Measurements from ENCODE around the gene C22orf39.

The C22orf39 gene

DNA sequence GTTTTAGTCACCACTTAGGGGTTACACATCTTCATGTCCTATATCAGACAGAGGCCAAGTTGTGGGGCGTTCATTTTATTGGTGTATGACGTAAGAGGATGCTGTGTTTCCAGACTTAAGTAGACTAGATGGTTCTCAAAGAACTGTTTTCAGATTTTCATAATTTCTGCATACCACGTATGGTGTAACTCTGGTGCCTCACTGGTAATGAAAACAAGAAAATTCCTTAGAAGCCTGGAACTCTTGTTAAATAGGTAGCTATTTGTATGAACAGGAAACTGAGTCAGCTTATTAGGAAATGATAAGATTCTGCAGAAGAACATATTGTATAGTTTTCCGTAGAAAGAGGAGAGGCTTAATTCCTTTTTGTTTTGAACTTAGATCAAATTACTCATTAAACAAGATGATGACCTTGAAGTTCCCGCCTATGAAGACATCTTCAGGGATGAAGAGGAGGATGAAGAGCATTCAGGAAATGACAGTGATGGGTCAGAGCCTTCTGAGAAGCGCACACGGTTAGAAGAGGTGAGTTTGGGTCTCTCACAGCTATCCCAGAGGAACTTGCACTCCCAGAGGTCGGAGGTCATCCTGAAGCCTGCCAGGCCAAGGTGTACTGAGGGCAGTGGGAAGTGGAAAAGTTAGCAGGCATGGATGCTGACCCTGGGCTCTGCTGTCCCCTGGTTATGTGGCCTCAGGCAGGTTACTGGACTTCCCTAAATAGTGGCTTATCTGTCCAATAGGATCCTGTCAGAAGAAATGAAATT lies 36.2 kb upstream of the C22orf39 start:
- FAIRE-seq: no peak
- no peak for TF ChIP-seq POLR2AphosphoS5 (IDR thresholded peaks at IDR 0.05; ENCODE audit: low read depth, low read length)
- TF ChIP-seq POLR2A (IDR thresholded peaks at IDR 0.05; ENCODE audit: low read depth, low read length): no peak
- no peak for TF ChIP-seq TAF1 (IDR thresholded peaks at IDR 0.05; ENCODE audit: borderline replicate concordance, low read depth, low read length)
- no peak for DNase-seq (ENCODE audit: insufficient read length)

DNA sequence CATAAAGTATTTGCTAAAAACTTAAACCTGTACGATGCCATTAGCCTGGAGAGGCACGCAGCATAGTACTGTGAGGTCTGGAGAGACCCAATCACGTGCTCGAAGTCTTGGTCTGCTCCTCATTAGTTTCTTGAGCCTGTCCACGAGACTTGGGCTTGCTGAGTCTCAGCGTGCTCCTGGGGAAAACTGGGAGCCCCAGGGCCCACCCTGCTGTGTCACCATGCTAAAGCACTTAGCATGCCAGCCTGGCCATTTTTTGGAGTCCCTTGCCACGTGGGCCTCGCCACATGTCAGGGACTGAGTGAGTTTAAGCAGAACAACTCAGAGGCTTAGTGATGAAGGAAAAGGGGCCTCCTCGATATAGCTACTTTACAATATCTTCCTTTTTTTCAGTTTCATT lies 34.8 kb upstream of the C22orf39 start:
- TF ChIP-seq TAF1 (IDR thresholded peaks at IDR 0.05; ENCODE audit: borderline replicate concordance, low read depth, low read length) (no peak), POLR2AphosphoS5 (IDR thresholded peaks at IDR 0.05; ENCODE audit: low read depth, low read length) (no peak), POLR2A (IDR thresholded peaks at IDR 0.05; ENCODE audit: low read depth, low read length) (no peak)
- no peak for FAIRE-seq

DNA sequence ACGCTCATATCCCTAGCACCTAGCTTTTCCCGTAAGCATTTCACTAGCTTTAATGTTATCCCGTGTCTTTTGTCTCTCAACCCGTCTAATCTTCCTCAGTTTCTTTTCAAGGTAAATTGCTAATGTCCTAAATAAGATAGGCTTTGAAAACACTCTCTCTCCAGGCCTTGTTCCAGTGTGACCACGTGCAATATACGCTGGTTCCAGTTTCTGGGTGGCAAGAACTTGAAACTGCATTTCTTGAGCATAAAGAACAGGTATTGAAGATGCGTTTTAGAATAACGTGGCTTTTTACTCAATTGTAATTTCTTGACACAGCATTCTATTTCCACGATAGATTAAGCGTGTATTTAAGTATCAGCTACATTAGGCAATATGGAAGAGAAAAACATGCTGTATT lies 33.3 kb upstream of the C22orf39 start:
- FAIRE-seq (no peak), DNase-seq (ENCODE audit: insufficient read length) (no peak)
- TF ChIP-seq TAF1 (IDR thresholded peaks at IDR 0.05; ENCODE audit: borderline replicate concordance, low read depth, low read length) (no peak), POLR2AphosphoS5 (IDR thresholded peaks at IDR 0.05; ENCODE audit: low read depth, low read length) (no peak), POLR2A (IDR thresholded peaks at IDR 0.05; ENCODE audit: low read depth, low read length) (no peak)

More for the DNA sequence above, 34.8 kb upstream of the C22orf39 start:
- DNase-seq (ENCODE audit: insufficient read length): no peak

DNA sequence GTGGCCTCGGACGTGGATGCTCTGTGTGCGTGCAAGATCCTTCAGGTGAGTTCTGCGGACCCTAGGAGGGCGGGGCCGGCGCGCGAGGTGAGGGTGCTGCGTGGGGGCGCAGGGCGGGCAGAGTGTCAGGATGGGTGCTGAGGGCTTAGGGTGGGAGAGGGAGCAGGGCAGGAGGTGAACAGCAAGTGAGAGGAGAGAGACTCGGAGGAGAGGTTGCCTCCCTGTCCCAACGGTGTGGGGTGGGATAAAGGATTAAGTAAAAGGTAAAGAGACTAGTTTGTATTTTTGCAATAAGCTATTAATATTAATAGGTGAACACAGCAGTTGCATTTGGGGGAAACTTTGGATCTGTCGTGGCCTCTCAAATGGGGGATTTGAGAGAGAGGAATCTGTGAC lies 32.7 kb upstream of the C22orf39 start:
- no peak for DNase-seq (ENCODE audit: insufficient read length)
- TF ChIP-seq POLR2AphosphoS5 (IDR thresholded peaks at IDR 0.05; ENCODE audit: low read depth, low read length): no peak
- no peak for TF ChIP-seq POLR2A (IDR thresholded peaks at IDR 0.05; ENCODE audit: low read depth, low read length)
- no peak for TF ChIP-seq TAF1 (IDR thresholded peaks at IDR 0.05; ENCODE audit: borderline replicate concordance, low read depth, low read length)
- no peak for FAIRE-seq

DNA sequence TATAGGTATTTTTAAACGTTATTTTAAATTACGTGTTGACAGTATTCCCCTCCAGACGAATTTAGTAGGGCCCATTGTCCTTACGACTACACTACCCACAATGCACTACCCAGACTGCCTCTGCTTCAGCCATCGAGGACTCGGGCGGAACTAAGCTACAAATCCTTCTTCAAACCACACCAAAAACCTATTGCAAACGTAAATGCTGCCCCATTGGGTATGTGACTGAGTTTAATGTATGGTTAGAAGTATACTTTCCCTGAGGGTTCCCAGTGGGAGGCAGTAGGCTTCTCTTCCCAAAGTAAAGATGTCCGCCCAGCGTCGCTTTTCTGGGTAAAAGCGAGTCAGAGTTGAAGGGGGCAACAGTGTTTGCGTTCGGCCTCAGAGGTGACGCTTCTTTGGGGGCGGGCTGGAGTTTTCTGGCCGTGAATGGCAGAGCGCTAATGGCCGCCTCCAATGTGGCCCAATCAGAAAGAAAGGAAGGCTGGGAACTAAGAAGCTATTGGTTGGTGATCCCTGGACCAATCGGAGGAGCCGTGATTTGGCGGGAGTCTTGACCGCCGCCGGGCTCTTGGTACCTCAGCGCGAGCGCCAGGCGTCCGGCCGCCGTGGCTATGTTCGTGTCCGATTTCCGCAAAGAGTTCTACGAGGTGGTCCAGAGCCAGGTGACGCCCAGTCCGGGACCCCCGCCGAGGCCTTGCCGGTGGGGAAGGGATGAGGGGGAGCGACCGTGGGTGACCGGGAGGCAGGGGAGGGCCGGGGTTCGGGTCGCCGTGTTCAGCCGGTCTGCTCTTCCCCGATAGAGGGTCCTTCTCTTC lies 32.1 kb upstream of the C22orf39 start, which contains the start of gene CDC45:
CDC45 (plus strand) TSS at position 566 of the 818 bp plus-strand sequence; CDS start at position 615, 49 bp downstream.
- TF ChIP-seq POLR2AphosphoS5 (IDR thresholded peaks at IDR 0.05; ENCODE audit: low read depth, low read length): 0 out of 2 replicates have a peak, but pooled peaks have one; percentile 37
- 0 out of 2 replicates have a peak, but pooled peaks have one; percentile 41 for TF ChIP-seq TAF1 (IDR thresholded peaks at IDR 0.05; ENCODE audit: borderline replicate concordance, low read depth, low read length)
- TF ChIP-seq POLR2A (IDR thresholded peaks at IDR 0.05; ENCODE audit: low read depth, low read length): peak; percentile 66; the same call in 1 of the 2 replicates
- DNase-seq (ENCODE audit: insufficient read length): peak; percentile 89
- peak; percentile 93 for FAIRE-seq

DNA sequence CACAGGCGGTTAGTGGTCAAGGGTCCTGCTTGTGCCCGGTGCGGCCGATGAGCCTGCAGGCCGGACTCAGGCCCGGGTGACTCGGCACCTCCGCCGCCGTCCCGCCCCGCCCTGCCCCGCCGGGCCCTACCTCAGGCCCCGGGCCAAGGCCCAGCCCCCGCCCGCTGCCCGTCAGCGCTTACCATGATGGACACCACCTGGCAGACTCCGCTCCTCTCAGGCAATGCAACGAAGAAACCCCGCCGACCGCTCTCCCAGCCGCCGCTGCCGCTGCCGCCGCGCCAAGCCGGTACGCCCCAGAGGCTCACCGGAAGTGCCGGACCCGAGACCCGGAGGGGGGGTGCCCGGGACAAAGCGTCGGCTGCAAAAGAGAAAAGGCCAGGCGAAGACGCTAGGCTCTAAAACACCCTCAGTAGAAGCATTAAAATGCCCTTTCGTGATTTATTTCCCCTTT lies 31.4 kb upstream of the C22orf39 start, which contains the start of gene UFD1:
UFD1 (minus strand) TSS at position 293 of the 454 bp plus-strand sequence; CDS start at position 185, 108 bp downstream.
- DNase-seq (ENCODE audit: insufficient read length) (peak; percentile 73), FAIRE-seq (no peak)
- peak; percentile 64; the same call in 1 of the 2 replicates for TF ChIP-seq POLR2A (IDR thresholded peaks at IDR 0.05; ENCODE audit: low read depth, low read length)
- TF ChIP-seq POLR2AphosphoS5 (IDR thresholded peaks at IDR 0.05; ENCODE audit: low read depth, low read length): peak; percentile 58; the same call in 1 of the 2 replicates
- peak; percentile 73 for TF ChIP-seq TAF1 (IDR thresholded peaks at IDR 0.05; ENCODE audit: borderline replicate concordance, low read depth, low read length)

DNA sequence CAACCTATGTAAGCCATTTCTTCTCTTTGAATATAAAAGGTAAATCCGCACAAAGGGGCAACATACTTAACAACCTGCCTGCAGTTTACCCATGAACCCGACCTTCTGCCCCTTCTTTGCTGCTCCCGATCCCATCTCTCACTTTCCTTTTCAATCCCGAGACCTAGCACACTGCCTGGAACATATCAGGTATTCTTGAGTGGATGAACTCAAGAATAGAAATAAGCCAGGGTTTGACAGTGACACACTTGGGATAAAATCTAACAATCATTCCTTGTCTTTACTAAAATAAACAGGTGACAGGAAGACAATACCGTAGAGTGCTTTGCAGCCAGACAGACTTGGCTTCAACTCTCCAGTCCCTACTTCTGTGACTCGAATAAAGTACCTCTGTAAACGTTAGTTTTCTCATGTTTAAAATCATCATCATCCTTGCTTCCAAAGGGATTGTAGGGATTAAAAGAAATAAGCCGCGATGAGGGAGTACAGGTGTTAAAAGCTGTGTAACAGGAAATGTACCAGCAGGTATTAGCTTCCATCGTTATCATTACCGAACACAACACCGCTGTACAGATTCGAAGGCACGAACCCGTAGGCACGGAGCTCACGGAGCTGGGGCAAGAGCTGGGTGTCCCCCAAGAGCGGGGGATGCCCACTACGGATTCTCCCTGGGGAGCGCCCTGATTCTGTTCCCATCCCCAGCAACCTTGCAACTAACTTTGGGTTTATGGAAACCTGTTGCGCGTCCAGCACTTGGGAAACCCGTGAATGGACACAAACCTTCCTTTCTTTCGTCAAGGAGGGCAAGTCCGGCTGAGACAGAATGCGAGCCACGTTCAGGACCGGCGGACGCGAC lies 30.8 kb upstream of the C22orf39 start:
- TF ChIP-seq POLR2AphosphoS5 (IDR thresholded peaks at IDR 0.05; ENCODE audit: low read depth, low read length): no peak
- no peak for TF ChIP-seq POLR2A (IDR thresholded peaks at IDR 0.05; ENCODE audit: low read depth, low read length)
- no peak for TF ChIP-seq TAF1 (IDR thresholded peaks at IDR 0.05; ENCODE audit: borderline replicate concordance, low read depth, low read length)
- FAIRE-seq: peak; percentile 73

DNA sequence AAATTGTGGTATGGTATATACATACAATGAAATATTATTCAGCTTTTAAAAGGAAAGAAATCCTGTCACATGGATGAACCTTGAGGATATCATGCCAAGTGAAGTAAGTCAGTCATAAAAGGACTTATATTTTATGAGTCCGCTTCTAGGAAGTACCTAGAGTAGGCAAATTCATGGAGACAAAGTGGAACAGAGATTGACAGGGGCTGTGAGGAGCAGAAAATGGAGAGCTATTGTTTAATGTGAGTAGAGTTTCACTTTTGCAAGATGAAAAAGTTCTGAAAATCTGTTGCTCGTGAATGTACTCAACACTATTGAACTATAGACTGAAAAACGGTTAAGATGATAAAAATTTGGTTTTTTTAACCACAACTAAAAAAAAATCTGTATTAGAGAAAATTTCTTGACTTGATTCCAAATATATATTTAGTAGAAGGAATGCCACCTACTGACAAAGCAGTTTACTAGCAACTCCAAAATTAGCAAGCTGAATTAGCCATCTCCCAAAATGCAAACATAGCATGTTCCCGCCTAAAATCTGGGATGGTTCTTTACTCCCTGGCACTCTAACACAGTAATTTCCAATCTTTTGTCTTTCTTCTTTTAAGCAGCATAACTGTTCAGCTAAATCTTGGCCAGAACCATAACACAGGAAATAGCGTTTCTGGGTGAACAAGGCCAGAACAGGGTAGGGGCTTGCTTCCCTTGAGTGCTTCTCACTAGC lies 30.0 kb upstream of the C22orf39 start:
- DNase-seq (ENCODE audit: insufficient read length): no peak
- no peak for FAIRE-seq
- TF ChIP-seq TAF1 (IDR thresholded peaks at IDR 0.05; ENCODE audit: borderline replicate concordance, low read depth, low read length) (no peak), POLR2AphosphoS5 (IDR thresholded peaks at IDR 0.05; ENCODE audit: low read depth, low read length) (no peak)

More for the DNA sequence above, 30.8 kb upstream of the C22orf39 start:
- no peak for DNase-seq (ENCODE audit: insufficient read length)

DNA sequence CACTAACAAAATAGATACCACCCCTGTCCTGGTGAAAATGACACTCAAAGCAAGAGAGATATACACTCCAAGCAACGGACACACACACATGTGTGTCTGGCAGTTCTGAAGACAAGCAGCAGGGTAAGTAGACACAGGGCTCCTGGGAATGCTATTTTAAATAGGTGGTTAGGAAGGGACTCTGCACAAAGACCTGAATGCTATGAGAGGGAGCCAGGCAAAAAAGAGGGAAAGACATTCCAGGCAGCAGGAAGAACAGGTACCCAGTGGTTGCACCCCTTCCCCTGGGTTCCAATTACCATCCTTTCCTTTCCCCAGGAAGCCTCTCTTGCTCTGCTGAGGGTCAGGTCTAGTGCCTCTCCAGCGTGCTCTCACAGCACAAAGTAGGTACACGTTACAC lies 28.5 kb upstream of the C22orf39 start:
- no peak for FAIRE-seq
- no peak for DNase-seq (ENCODE audit: insufficient read length)
- TF ChIP-seq POLR2AphosphoS5 (IDR thresholded peaks at IDR 0.05; ENCODE audit: low read depth, low read length) (no peak), POLR2A (IDR thresholded peaks at IDR 0.05; ENCODE audit: low read depth, low read length) (no peak), TAF1 (IDR thresholded peaks at IDR 0.05; ENCODE audit: borderline replicate concordance, low read depth, low read length) (no peak)

DNA sequence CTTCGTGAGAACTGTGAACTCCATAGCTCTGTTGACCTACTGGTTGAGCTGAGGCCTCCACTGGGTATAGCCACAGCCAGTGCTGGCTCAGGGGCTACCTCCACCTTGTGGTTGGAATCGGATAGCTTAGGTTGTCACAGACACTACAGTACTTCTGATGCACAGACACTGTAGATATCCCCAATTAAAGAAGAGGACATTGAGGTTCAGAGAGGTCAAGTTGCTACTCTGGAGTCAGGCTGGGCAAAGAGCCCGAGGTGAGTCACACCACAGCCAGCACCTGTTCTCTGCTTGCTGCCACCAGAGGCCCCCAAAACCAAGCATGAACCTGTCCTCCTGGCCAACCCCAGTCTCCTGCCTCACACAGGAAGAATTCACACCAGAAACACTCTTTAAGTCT lies 26.1 kb upstream of the C22orf39 start:
- DNase-seq (ENCODE audit: insufficient read length) (no peak), FAIRE-seq (no peak)
- TF ChIP-seq POLR2A (IDR thresholded peaks at IDR 0.05; ENCODE audit: low read depth, low read length) (no peak), POLR2AphosphoS5 (IDR thresholded peaks at IDR 0.05; ENCODE audit: low read depth, low read length) (no peak), TAF1 (IDR thresholded peaks at IDR 0.05; ENCODE audit: borderline replicate concordance, low read depth, low read length) (no peak)

Data from GM12892 (cell line).